HepG2 (cell line): Measurements from ENCODE around the gene SASH1.

Source experiments
- CBFB ChIP-seq: sonication (generic); formaldehyde crosslinking; IDR thresholded peaks from 2 replicates; pipeline ENCODE4 v1.4.0; 2020; ENCODE audit warnings: missing genetic modification reagents
- HDAC2 ChIP-seq: sonication (generic); formaldehyde crosslinking; IDR thresholded peaks from 2 replicates; pipeline ENCODE4 v1.4.0; 2020; ENCODE audit warnings: missing genetic modification reagents
- MLX ChIP-seq: IDR thresholded peaks from 2 replicates; pipeline ENCODE4 v1.6.1; 2016
- PRDM4 ChIP-seq: sonication (generic); formaldehyde crosslinking; IDR thresholded peaks from 2 replicates; pipeline ENCODE4 v1.9.0; 2021; ENCODE audit warnings: missing genetic modification reagents, borderline replicate concordance
- TAF1 ChIP-seq: sonication (generic); formaldehyde crosslinking; IDR thresholded peaks from 2 replicates; pipeline ENCODE4 v1.4.0; 2020; ENCODE audit warnings: missing genetic modification reagents

- TF ChIP-seq HDAC2 (CRISPR knock-in tag) (no peak), PRDM4 (CRISPR knock-in tag) (no peak), CBFB (CRISPR knock-in tag) (no peak), TAF1 (CRISPR knock-in tag) (no peak), MLX (CRISPR knock-in tag) (no peak)
These were observed 17.1 kb upstream of the SASH1 start for GRCh38 chr6:148325316-148326068.
